Measurements from ENCODE around the gene TPGS2.
"Not testable (repeated sequence)": the region's sequence is repeated elsewhere in the genome, so short reads cannot be mapped to it uniquely, and the experiment has no call there.

The TPGS2 gene

DNA sequence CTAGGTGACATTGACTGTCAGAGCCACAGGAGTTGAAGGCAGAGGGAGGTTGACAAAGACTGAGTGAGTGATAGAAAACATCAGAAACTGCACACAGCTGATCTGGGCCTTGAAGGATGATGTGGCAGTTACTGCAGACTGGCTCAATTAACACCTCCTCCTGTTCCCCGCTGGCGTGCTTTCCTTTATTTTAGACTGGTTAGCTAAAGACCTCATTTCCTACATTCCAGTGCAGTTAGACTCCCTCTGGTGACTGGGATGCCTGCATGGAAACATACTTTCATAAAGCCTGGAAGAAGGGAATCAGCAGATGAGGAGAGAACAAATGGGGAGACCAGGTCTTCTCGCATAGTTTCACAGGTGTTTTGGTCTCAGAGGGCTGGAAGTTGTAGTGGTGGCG lies 7.1 kb downstream of the TPGS2 start:
- DNase-seq: peak; percentile 34

DNA sequence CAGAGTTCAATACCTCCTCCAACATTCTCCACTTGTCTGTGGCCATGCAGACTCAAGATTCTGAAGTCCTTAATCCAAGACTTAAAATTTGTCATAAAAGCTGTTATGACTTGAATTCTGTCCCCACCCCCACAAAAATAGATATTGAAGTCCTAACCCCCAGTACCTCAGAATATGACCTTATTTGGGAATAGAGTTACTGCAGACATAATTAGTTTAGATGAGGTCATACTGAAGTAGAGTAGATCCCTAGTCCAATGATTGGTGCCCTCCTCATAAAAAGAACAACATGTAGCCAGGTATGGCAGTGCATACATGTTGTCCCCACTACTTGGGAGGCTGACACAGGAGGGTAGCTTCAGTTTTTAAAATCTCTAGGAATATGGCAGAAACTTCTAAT lies 9.2 kb downstream of the TPGS2 start:
- no peak for DNase-seq

DNA sequence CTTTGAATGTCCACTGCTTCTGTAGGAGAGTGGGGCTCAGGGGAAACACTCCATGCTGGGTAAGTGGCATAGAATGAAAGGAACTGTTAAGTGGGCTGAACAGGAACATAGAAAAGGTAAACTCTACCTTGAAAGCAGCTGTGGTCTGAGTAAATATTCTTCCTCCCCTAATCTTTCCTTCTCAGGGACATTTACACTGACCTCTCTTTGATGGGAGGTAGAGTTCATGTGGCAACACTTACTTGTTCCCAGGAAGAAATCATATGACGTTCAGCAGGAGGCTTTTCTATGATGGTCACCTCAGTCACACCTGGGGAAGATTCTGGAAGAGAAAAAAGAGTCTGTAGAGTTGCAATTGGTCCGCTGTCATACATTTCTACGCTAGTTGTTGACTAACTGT lies 10.2 kb downstream of the TPGS2 start:
- no peak for DNase-seq

DNA sequence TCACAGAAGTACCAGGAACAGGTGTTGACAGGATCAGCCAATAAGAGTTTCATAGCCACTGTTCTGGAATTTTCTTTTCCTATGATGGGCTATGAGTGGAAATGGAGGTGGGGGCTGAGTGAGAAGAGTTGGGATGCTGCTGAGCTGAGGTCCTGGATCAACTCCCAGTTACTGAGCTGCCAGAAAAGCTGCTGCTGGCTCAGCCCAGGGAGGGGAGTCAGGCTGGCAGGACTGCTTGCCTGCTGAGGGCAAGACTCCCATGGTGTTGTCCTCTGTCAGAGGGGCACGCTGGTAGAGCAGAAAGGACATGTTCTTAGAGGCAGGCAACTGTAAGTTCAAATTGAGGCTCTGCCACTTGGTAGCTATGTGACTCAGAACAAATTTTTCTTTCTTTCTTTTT lies 11.8 kb downstream of the TPGS2 start:
- no peak for DNase-seq

DNA sequence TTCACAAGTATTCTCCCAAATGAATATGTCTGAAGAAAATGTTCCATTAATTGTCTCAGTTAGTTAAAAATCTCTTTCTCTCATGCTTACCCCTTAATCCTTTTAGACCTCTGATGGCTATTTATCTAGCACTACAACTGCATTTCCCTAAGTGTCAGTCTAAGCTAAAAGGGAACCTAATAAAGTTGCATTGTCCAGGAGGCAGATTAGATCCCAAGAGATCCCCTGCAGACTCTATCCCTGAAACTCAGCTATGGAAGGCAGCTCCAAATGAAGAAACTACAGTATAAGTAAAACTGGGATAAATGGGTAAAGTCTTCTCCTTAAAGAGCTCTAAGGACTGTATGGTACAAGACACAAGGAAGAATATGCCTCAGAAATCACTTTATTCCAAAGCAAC lies 12.7 kb downstream of the TPGS2 start:
- DNase-seq: not testable (repeated sequence)

DNA sequence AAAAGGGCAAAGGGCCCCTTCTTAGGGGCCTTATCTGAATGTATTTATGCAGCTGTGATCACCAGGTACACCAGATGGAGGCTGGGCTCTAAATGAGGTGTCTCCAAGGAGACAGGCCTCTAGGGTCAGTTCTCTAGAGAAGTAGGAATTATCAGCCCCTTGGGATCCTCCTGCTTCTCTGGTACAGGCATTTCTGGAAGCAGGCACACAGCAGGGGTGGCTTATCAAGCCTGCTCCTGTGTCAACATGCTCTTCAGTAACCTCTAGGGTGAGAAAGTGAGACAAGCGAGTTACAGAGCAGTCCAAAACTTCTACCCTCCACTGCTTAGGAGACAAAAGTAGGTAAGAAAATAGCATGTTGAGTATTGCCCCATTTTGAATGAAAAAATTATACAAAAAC lies 13.8 kb downstream of the TPGS2 start:
- DNase-seq: no peak

DNA sequence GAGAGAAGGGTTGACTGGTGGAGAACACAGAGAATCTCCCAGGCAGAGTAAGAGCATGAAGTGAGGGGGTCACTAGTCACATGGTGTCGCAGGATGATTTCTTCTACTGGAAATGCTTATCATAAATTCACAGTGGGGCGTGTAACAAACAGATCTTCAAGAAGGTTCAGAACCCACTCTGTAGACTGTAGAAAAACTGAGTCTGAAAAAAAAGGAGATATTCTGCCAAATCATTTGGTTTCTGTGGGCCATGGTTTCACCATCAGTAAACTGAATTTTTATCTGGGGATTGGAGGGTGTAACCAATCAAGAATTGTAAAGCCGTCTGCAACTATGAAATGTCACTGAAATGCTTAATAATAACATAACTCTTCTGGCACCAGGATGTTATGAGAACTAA lies 15.0 kb downstream of the TPGS2 start:
- DNase-seq: no peak

DNA sequence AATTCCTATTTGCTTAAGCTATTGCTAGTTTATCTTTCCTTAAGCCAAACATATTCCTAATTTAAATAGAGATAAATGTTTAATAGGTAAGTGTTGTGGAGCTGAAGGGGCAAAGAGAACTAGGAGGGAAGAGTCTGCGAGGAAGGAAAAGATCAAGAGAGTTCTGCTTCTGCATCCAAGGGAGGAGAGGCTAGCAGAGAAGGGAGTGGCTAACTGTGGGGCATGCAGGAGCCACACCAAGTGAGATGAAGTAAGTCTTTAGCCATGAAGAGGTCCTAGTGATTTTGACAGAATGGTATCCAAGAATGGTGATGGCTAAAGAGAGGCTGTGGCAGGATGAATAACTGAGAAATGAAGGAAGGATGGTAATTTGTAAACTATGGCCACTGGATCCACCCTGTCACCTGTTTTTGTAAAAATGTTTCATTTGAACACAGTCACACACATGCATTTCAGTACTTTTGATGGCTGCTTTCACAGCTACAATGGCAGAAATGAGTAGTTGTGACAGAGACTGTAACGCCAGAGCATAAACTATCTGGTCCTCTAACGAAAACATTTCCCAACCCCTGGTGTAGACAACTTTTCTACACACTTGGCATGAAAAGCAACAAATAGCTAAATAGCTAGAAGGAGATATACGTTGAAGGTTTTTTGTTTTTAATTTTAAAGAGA lies 15.6 kb downstream of the TPGS2 start:
- DNase-seq: no peak

DNA sequence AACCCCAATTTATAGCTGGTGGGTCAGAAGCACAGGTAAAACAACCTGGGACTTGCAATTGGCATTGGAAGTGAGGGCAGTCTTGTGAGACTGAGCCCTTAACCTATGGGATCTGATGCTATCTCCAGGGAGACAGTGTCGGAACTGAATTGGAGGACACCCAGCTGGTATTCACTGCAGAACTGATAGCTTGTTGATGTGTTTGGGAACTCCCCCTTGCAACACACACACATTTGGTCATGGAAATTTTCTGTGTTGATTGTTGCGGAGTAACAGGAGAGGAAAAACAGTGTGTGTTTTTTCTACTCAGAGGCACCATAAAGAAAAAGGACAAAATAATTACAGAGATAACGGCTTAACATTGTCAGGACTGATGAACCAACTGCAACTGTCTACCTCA lies 16.1 kb downstream of the TPGS2 start:
- DNase-seq: no peak

DNA sequence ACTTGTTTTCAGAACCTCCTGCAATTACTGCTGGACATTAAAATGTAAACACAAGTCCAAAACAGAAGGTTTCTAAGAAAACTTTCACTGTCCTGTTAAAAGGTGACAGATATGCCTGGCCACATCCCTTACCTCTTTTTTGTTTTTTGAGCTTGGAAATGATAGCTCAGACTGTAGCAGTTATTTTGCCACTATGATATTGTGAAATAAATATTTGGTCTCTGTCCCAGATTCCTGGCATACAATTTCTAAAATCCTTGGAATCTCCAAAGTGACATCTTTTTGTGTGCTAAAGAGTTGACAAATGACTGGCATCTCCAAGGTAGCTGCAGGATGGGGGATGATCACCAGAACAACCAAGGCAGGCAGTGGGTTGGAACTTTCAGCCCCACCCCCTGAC lies 16.8 kb downstream of the TPGS2 start:
- peak; percentile 16 for DNase-seq

DNA sequence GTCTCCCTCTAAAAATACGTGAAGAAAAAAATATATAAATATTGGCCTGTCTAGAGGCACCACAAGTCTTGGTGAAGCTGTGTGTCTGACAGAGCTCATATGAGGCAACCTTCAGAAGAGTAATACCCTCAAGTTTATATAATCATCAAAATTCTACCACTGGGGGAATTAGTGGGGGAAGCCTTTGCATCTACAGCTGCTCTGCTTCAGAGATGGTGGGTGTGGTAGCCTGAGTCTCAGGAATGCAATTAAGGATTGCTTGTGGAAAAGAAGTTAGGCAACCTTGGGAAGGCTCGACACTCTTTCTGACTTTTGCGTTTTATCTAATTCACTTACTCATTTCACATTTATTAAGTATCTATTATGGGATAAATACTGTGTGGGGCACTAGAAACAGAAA lies 17.4 kb downstream of the TPGS2 start:
- peak; percentile 68 for DNase-seq

DNA sequence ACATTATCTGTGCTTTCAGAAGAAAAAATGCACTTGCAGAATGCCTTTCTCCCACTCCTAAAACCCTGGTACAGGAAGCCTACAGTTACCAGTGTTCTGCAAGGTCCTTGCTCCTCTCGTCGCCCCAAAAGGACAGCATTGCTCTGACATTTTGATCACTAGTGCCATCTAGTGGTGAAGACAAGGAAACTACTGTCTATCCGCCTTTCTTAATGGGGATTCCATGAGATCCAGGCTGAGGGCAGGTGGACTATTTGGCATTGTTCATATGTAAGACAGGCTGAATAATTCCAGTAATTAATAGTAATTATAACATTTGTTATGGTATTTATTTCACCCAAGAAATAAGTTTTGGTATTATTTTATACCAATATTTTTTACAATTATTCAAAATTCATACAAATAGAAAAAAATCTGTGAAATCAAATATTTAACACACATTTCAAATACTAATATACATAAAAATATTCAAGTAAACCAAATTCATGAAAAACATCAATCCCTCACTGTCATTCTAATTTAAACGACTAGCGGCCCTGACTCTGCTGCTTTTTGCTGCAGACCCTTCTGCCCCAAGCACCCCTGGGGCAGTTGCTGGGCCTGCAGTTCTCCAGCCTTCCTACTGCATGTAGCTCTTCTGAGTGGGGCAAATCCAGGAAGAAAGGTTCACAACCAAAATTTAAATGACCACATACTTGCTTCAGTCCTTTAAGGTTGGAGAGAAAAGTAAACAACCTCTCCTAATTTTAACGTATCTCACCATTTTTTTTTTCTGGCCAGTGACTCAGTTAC lies 19.0 kb downstream of the TPGS2 start:
- DNase-seq: peak; percentile 77

DNA sequence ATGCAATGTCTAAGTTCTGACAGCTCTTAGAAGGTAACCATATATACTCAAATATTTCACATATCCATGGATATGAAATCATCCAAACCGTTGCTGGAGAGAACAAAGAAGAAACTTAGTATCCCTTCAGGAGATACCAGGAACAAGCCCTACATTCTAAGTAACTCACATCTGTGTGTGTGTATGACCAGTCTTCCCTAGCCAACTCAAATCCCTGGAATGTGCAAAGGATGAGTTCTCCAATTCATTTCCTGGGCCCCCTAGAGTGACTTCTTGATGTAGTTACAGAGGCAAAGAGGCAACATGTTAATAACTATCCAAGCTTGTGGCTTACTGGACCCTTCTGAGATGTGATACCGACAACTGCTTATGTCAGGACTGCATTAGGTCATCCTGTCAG lies 20.1 kb downstream of the TPGS2 start:
- peak; percentile 93 for DNase-seq

DNA sequence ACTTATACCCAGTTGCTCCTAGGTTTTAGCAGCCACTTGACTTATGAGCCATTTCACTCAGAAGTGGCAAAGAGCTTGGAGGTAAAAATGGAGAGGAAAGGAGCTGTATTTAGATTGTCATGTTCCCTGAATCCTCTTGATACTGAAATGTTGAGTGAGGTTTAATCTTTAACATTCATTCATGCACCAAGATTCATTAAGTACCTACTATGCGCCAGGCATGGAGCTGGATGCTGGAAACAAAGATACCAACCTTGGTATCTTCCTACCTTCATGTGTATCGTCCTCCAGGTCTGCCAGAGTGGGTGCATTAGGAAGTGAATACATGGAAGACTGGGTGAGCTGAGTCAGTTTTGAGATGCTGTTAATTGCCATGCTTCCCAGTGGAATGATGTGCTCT lies 23.7 kb downstream of the TPGS2 start:
- no peak for DNase-seq

DNA sequence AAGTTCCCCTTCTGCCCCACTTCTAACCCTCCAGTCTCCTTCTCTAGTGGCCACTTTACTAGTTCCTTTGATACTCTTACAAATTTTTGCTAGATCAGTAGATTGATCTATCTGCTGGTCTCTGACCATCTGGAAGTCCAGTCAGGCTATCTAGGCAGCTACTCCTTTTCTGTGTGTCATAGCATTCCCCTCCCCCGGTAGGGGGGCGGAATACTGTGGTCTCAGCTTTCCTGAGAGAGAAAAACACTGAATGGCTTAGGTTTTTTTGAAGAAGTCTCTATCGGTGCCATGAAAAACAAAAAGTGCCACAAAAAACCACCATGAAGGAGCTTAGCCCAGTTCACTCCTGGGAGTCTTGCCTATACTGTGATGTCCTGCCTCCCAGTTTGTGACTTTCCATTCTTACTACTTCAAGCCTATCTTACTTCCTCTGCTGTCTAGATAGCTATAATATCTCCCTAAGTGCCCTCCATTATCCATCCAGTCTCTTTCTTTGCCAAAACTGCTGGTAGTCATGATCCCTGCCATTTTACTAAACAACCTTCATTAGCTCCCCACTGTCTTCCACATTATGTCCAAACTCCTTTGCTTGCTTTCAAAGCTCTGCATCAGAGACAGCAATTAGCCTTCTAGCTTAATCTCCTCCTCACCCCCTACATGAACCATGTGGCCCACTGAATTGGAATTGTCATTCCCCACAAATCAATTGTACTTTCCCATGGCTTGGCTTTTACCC lies 29.9 kb downstream of the TPGS2 start:
- no peak for DNase-seq

DNA sequence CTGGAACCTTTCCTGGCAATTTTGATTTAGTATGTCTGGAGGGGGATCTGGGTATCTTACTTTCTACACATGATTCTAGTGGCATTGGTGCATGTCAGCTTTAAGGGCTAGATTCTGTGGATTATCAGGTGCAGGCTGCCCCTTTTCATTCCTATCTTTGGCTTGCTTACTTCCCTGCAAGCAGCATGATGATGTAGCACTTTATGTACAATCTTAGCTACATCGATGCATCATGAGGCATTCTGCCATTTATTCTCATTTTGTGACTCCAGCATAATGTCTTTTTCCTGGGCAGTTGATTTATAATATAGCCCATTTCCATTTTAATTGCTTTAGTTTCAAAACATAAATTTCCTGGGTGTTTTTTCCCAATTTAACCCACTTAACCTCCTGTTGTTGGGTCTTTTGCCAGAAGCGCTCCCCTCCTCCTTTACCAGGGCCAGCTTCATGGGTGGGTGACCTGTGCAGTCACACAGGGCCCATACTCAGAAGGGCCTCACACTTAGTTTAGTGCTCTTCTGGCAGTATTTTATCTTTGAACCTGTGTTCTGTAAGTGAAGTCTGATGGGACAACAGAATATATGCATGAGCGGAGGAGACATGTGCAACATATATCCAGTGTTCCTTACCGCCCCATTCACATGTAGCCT lies 36.0 kb downstream of the TPGS2 start:
- DNase-seq: no peak

DNA sequence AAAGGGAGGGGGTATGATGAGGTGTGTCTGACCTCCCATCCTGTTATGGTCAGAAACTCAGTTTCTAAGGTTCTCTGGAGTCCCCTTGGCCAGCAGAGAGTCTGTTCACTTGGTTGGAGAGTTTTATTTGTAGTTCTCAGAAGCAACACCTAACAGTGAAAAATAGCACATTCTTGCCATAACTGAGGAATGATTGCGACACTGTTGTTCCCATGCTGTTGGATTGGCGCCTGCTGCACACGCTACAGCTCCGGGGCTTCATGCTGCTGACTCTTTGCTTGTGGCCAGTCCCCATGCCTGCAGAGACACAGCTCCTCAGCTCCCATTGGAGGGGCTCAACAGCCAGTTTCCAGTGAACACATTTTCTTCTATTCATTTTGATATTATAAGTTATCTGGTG lies 42.1 kb downstream of the TPGS2 start:
- DNase-seq: peak; percentile 84

DNA sequence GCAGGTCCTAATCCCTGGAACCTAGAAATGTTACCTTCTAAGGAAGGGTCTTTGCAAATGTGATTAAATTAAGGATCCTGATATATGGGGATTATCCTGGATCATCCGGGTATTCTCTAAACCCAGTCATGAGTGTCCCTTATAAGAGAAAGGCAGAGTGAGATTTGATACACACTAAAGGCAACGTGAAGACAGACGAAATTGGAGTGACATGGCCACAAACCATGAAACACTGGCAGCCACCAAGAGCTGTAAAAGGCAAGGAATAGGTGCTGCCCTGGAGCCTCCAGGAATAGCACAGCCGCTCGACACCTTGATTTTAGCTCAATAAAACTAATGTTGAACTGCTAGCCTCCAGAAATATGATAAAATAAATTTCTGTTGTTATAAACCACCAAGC lies 45.0 kb downstream of the TPGS2 start:
- no peak for DNase-seq

DNA sequence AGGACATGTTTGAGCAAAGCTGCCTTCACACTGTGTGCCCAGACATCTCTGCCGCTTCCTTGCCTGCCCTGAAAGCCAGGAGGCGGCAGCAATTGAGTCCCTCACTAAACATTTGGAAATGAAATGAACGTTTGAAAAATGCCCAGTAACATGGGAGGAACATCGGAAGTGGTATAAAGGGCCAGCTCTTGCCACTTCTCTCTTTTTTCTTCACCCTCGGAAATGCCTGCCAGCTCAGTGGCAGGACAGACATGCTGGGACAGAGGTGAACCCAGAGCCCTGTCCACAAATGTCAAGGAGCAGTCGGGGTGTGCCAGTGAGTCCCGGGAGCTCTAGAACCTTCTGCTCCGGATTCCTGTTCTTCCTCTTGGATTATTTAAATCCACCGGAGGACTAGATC lies 46.1 kb downstream of the TPGS2 start:
- no peak for DNase-seq

DNA sequence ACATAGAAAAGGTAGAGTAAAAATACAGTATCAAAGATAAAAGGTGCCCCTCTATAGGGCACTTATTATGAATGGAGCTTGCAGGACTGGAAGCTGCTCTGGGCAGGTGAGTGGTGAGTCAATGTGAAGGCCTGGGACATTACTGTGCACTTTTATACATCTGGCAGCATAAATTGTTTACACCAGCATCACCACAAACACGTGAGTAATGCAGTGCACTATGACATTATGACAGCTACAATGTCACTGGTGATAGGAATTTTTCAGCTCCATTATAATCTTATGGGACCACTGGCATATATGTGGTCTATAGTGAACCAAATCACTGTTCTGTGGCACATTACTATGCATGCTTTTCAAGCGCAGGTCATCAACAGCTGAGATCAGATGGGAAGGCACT lies 48.1 kb downstream of the TPGS2 start:
- no peak for DNase-seq

DNA sequence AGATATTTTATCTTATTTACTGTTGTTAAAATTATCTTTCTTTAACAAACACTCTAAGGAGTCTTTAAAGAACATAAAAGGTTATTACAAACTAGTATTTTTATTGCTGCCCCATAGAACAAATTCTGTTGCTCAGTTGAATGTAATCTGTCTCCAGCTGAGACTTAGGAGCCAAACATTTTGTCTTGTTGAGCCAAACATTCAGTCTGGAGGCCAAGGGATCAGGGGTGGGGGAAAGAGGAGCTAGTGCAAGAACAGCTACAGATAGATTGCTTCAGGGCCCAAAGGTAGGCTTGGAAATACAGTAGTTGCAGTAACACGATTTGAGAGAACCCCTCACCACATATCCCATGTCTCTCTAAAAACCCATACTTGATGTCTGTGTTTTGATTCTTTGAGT lies 51.2 kb downstream of the TPGS2 start:
- no peak for DNase-seq

DNA sequence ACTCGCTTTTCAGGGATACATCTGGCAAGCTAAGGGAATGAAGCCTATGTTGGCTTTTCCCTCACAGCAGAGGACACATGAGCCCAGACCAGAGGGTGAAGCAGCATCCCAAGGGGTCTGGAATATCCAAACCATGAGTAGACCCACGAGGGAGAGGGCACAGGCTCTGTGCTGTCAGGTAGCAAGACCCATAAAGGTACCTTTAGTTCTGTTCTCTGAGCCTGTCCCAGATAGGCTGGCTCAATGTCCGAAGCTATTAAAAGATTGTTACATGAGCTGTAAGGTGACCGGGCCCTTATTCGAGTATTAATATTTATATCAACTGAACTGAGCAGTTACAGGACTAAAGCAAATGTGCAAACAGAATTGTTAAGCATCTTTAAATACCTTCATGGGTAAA lies 52.2 kb downstream of the TPGS2 start:
- no peak for DNase-seq

DNA sequence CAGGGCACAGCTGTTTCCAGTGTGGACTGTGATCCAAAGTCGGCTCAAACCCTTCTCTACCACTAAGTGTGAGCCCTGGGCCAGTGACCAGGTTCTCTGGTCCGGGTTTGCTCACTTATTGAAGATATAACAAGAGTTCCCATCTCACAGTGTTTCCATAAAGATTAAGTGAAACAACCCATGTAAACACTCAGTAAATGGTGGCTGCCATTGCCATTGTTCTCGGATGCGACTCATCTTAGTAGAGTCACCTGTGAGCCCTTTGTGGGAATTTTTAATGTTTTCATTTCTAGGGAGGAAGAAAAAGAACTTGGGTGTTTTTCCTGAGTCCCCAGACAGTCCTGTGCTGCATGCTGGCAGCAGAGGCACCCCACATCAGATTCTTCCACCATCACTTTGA lies 53.4 kb downstream of the TPGS2 start:
- DNase-seq: no peak
